CD4-positive, alpha-beta T cell treated with Interleukin-17A for 4 hours (primary cell): ENCODE measurements around the gene SPATA31C2.
"Not testable (repeated sequence)": the region's sequence is repeated elsewhere in the genome, so short reads cannot be mapped to it uniquely, and the experiment has no call there.

Source experiments
- DNase-seq: peaks from one replicate; pipeline ENCODE4 v3.0.0-alpha.2; 2020; ENCODE audit warnings: mixed read lengths

The SPATA31C2 gene

DNA sequence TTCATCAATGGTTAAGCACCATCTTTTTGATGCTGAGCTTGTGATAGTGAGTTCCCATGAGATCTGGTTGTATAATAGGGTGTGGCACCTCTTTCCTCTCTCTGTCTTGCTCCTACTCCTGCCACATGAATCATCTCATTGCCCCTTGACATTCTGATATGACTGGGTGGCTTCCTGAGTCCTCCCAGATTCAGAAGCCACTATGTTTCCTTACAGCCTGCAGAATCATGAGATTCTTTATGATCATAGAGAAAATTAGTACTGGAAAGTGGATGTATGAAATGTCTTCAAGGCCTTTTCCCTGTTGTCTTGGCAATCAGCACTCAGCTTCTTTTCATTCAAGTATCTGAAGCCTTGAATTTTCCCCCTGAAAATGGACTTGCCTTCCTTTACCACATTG, 14.9 kb downstream of the SPATA31C2 start:
- DNase-seq: not testable (repeated sequence)

GRCh38 chr9:88118121-88118520, 20.2 kb downstream of the SPATA31C2 start:
- DNase-seq: not testable (repeated sequence)

DNA sequence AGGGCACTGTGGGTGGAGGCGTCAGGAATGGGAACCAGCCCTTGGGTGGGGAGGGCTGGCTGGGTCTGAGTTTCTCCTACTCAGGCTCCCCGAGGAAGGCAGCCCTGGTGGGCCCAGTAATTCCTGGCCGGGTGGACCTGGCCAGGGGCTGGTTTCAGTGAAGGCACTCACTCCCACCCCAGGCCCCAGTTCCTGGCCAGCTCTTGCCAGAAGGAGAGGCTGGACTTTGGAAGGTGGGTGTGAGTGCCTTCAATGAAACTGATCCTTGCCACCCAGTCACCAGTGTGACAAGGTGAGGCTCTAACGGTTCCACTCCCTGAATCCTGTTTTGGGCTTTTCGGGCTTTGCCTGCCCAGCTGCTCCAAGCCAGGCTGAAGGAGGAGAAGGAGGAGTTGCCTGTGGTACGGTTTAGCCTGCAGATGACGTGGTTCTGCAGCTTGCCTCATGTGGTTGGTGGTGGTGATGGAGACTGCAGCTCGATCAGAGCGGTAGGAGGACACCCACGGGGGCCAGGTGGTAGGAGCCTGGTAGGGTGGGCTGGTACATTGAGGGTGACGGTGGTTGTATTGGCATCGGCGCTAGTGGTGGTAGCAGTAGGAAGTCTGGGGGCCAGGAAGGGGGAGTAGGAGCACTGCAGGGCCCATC, 23.2 kb downstream of the SPATA31C2 start:
- DNase-seq: not testable (repeated sequence)

GRCh38 chr9:88114283-88114967, 23.9 kb downstream of the SPATA31C2 start:
- DNase-seq: not testable (repeated sequence)

DNA sequence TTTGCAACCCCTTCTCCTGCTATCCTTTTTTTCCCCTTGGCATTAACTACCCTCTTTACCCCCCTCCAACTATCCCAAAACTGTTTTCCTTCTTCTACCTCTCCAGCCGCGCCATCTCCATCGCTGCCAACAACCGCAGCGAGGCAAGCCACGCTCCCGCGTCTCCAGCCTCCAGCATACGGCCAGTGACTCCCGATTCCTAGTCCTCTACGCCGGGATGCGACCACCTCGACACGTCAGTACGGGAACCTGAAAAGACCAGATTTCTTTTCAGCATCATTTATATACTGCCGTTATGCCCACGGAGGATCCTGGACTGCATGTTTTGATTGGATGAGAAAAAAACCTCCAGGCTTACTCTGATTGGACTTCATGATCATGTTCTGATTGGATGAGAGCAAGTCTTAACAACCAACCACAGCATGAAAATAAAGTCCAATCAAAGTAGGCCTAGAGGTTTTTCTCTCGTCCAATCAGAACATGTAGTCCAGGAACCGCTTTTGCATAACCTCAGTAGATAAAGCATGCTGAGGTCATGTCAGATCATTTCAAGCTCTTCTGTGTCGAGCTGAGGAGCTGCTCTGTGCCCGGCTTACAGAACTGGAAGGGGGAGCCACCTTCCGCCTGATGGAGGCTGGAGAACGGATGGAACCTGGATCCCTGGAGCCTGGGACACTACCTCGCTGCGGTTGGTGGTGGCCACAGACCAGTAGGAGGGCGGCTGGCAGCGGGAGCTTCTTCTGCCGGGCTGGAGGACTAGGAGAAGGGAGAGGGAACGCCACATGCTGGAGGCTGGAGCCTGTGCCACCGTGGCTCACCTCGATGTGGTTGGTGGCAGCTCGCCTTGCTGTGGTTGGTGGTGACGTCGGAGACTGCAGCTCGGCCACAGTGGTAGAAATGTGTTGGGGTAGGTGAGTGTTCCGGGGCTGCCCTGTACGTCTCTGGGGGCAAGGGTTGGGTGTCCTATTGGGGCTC, 24.8 kb downstream of the SPATA31C2 start:
- DNase-seq: not testable (repeated sequence)

- DNase-seq: no peak
These were observed 28.2 kb downstream of the SPATA31C2 start for GRCh38 chr9:88110026-88110425.

DNA sequence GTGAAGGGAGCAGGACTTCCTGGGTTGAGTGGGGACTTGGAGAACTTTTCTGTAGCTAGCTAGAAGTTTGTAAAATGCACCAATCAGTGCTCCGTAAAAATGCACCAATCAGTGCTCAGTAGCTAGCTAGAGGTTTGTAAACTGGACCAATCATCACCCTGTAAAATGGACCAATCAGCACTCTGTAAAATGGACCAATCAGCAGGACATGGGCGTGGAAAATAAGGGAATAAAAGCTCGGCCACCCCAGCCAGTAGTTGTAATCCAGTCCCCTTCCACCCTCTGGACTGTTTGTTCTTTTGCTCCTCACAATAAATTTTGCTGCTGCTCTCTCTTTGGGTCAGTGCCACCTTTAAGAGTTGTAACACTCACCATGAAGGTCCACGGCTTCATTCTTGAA, 29.5 kb downstream of the SPATA31C2 start:
- no peak for DNase-seq

- DNase-seq: peak; percentile 7
These were observed 31.8 kb downstream of the SPATA31C2 start for GRCh38 chr9:88106492-88106891.

GRCh38 chr9:88092797-88093331, 45.4 kb downstream of the SPATA31C2 start:
- no peak for DNase-seq

DNA sequence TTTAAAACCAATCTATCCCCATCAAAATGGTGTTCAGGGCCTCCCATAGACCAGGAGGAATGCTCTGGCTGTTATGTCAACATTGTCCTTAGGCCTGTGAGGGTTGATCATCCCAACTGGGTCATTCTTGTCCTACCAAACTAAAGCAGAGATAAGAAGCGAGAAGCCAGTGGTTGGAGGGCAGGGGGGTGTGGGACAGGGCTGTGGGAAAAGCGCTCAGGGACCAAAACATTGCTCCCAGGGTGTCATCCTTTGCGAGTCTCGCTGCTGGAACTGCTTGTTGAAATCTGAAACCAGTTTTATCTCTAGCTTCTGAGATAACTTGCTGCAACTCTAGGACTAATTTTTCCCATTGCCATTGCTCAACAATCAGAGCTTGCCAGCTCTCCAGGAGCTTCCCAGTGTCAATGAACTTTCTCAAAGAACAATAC, 48.1 kb downstream of the SPATA31C2 start:
- DNase-seq: no peak

DNA sequence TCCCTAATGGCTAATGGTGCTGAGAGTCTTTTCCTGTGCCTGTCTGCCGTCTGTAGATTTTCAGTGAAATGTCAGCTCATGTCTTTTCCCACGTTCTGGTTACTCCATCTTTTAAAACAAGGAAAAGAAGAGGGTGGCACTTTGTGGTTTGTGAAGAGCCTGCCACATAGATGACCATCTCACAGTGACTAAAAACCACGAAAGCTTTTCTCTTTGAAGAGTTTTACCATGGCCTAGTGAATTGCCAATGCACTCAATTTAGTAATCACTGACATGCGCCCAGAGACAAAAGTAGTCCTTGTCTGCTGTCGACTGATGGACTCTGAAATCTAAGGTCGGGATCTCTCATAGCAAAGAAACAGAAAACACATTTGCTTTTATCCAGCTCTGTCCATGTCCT, 50.4 kb downstream of the SPATA31C2 start:
- no peak for DNase-seq

- DNase-seq: no peak
These were observed 52.8 kb downstream of the SPATA31C2 start for GRCh38 chr9:88085476-88085875.

DNA sequence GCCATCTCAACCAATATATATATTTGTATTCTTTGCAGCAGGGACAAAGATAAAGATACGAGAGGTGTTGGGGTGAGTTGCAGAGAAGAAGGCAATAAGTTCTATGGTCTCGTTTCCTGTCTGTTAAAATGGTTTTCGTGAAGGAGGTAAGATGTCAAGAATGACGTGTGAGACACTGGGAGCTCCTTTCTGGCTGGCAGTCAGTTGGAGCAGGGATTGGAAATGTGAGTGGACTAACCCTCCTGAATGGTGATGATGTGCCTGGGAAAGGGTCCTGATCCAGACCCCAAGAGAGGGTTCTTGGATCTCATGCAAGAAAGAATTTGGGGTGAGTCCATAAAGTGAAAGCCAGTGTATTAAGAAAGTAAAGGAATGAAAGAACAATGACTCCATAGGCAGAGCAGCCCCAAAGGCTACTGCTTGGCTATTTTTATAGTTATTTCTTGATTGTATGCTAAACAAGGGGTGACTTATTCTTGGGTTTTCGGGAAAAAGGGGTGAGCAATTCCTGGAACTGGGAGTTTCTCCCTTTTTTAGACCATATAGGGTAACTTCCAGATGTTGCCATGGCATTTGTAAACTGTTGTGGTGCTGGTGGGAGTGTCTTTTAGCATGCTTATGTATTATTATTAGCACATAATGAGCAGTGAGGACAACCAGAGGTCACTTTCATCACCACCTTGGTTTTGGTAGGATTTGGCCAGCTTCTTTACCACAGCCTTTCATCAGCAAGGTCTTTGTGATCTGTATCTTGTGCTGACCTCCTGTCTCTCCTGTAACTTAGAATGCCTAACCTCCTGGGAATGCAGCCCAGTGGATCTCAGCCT, 53.7 kb downstream of the SPATA31C2 start:
- no peak for DNase-seq
